Prostate gland (tissue), 2 donors: ENCODE data around the gene CAPN1.

Experiments
- CTCF ChIP-seq, 4 experiments: fragments of 200-600 bp in 2 of 4; fragments of 450-650 bp in 2 of 4; sonication (generic) in 2 of 4; IDR thresholded peaks; 1 replicate in 3 of 4; 2 replicates in 1 of 4; pipeline ENCODE4 v1.5.1; 2016 to 2019; ENCODE audit warnings: antibody characterized with exemption in 4 of 4, mild to moderate bottlenecking in 2 of 4, moderate library complexity in 2 of 4
- POLR2A ChIP-seq: fragments of 450-650 bp; IDR thresholded peaks from one replicate; pipeline ENCODE4 v1.6.1; 2016; ENCODE audit warnings: antibody characterized with exemption, mild to moderate bottlenecking
- POLR2AphosphoS5 ChIP-seq: sonication (generic); formaldehyde crosslinking; IDR thresholded peaks from one replicate; pipeline ENCODE4 v1.6.1; 2017; ENCODE audit warnings: antibody characterized with exemption

- no peak for TF ChIP-seq CTCF (IDR thresholded peaks at IDR 0.05)
- TF ChIP-seq POLR2AphosphoS5: peak; percentile 44
- no peak for TF ChIP-seq POLR2A
These were observed 69.7 kb downstream of the CAPN1 start for GRCh38 chr11:65251476-65251875.
